OCI-LY3 (cell line): ENCODE data around the gene MERTK.

ENCODE experiments used
- EZH2phosphoT487 ChIP-seq: fragments of 200-600 bp; shearing (Covaris generic); IDR thresholded peaks from 2 replicates; pipeline ENCODE4 v1.6.1; 2018; ENCODE audit warnings: antibody characterized with exemption, mixed run types, low read depth
- TF ChIP-seq, protein P1 (sequence below): fragments of 200-600, 300-600 bp; sonication (generic); IDR thresholded peaks from 2 replicates; pipeline ENCODE4 v1.5.1; 2014; ENCODE audit warnings: antibody characterized with exemption, low read length, low read depth

DNA sequence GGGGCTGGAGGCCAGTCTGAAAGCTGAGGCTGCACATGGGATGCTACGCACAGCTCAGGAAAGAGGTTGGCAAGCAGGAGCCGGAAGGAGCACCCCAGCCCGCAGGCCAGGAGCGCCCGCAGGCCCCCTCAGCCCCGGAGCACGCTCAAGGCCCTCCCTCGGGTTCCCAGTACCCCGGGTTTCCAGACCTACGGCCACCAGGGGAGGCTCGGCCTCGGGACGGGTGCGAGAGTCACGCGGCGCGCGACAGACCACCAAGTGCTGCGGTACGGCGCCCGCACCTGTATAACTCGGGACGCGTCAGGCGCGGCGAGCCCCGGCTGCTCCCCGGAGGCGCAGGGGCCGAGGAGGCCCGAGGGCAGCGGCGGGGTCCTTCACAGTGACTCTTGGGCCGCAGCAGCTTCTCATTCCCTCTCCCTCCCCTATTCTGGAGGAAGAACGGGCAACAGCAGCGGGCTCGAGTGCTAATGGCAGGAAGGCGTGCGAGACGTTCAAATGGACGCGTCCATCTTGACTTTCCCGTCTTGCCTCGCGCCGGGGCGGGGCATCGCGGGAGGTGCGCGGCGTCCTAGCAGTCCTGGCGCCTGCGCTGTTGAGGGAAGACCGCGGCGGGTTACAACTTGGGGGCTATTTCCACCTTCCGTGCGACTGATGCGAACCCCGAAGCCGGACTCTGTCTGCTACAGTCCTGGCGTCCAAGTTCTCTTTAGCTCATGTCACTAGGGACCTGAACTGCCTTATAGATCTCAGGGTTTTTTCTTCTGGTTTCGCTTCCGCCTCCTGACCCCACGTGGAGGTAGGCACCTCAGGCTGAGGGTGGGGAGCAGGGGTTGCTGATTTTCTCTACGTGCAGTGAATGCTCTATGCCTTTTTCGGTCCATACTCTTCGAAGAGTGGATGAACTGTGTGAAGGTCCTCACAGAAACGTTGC lies 14.5 kb upstream of the MERTK start, which contains the start of gene ANAPC1:
- TF ChIP-seq, protein P1, sequence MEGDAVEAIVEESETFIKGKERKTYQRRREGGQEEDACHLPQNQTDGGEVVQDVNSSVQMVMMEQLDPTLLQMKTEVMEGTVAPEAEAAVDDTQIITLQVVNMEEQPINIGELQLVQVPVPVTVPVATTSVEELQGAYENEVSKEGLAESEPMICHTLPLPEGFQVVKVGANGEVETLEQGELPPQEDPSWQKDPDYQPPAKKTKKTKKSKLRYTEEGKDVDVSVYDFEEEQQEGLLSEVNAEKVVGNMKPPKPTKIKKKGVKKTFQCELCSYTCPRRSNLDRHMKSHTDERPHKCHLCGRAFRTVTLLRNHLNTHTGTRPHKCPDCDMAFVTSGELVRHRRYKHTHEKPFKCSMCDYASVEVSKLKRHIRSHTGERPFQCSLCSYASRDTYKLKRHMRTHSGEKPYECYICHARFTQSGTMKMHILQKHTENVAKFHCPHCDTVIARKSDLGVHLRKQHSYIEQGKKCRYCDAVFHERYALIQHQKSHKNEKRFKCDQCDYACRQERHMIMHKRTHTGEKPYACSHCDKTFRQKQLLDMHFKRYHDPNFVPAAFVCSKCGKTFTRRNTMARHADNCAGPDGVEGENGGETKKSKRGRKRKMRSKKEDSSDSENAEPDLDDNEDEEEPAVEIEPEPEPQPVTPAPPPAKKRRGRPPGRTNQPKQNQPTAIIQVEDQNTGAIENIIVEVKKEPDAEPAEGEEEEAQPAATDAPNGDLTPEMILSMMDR = no peak
- no peak for TF ChIP-seq EZH2phosphoT487
